NCI-H128 (cell line): Measurements from ENCODE around the gene PDCD11.
"Not testable (repeated sequence)": the region's sequence is repeated elsewhere in the genome, so short reads cannot be mapped to it uniquely, and the experiment has no call there.

Experiments
- DNase-seq: peaks from one replicate; lab custom pipeline; 2025; ENCODE audit not compliant: unreplicated experiment; lab: John Stamatoyannopoulos, UW

PDCD11 gene

GRCh38 chr10:103470761-103471653, 74.6 kb downstream of the PDCD11 start:
- no peak for DNase-seq

GRCh38 chr10:103472005-103472404, 75.6 kb downstream of the PDCD11 start:
- no peak for DNase-seq

- no peak for DNase-seq
Observed at GRCh38 chr10:103473261-103473671, 76.8 kb downstream of the PDCD11 start.

- DNase-seq = no peak
Observed at GRCh38 chr10:103474077-103474476, 77.7 kb downstream of the PDCD11 start.

- no peak for DNase-seq
Observed at GRCh38 chr10:103475437-103475836, 79.0 kb downstream of the PDCD11 start.

- DNase-seq = no peak
Observed at GRCh38 chr10:103476046-103476768, 79.8 kb downstream of the PDCD11 start.

- DNase-seq = no peak
Observed at GRCh38 chr10:103478671-103479070, 82.2 kb downstream of the PDCD11 start.

GRCh38 chr10:103479135-103479534, 82.7 kb downstream of the PDCD11 start, which contains the start of gene CALHM3:
Gene CALHM3 (minus strand): TSS chr10:103479240. CDS start chr10:103479032, 208 bp downstream.
- no peak for DNase-seq

- no peak for DNase-seq
Observed at GRCh38 chr10:103480521-103480920, 84.1 kb downstream of the PDCD11 start.

- DNase-seq = no peak
Observed at GRCh38 chr10:103481974-103482531, 85.6 kb downstream of the PDCD11 start.

- not testable (repeated sequence) for DNase-seq
Observed at GRCh38 chr10:103486635-103487409, 90.4 kb downstream of the PDCD11 start.

GRCh38 chr10:103487410-103487708, 90.9 kb downstream of the PDCD11 start:
- DNase-seq = no peak

GRCh38 chr10:103490986-103491314, 94.5 kb downstream of the PDCD11 start:
- no peak for DNase-seq

GRCh38 chr10:103491729-103492364, 95.4 kb downstream of the PDCD11 start:
- no peak for DNase-seq

GRCh38 chr10:103492655-103493261, 96.3 kb downstream of the PDCD11 start:
- no peak for DNase-seq

- DNase-seq = no peak
Observed at GRCh38 chr10:103493362-103493915, 97.0 kb downstream of the PDCD11 start, which contains the start of gene NEURL1. Gene NEURL1 (plus strand): TSS chr10:103493705. CDS start chr10:103494388, 683 bp downstream.

- DNase-seq = no peak
Observed at GRCh38 chr10:103493916-103494877, 97.8 kb downstream of the PDCD11 start.

GRCh38 chr10:103495321-103495720, 98.9 kb downstream of the PDCD11 start:
- DNase-seq = no peak
